Embryonic facial prominence (tissue), 1 donor: ENCODE data around the gene IFRD1.

ENCODE experiments used
- DNase-seq: peaks from one replicate; pipeline ENCODE4 v3.0.0-alpha.2; 2016; ENCODE audit errors: extremely low spot score

The IFRD1 gene

GRCh38 chr7:112487457-112488263 is 37.4 kb downstream of the IFRD1 start:
- DNase-seq: no peak

DNA sequence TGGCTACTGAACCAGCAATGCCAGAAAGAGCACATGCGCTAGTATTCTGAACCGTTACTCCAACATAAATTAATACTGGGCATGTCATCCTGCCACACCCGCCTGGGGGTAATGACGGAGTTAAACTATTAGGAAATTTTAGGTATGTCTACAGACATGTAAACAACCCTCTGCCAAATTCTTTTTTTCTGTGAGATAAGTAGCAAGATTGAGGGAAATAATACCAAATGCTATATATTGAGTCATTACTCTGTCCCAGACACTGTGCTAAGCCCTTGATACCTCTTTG is 37.9 kb downstream of the IFRD1 start:
- no peak for DNase-seq

GRCh38 chr7:112492186-112492585 is 41.9 kb downstream of the IFRD1 start:
- DNase-seq: no peak

DNA sequence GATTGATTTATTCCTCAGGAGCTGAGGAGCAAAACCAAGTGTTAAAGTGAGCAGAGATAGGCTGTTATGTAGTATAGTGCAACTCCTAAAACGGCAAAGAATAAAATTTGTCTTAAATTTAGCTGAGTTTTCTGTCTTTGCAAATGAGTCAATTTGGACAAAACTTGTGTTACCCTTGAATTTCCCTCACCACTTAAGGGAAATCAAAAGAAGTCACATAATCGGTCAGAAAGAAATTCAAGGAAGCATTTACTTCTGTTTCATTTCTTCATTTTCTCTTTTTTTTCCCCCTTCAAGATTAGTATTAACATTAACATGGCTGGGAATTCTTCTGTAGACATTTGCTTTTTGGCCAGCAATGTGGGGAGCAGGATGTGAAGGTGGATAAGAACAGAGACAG is 44.4 kb downstream of the IFRD1 start:
- DNase-seq: no peak

DNA sequence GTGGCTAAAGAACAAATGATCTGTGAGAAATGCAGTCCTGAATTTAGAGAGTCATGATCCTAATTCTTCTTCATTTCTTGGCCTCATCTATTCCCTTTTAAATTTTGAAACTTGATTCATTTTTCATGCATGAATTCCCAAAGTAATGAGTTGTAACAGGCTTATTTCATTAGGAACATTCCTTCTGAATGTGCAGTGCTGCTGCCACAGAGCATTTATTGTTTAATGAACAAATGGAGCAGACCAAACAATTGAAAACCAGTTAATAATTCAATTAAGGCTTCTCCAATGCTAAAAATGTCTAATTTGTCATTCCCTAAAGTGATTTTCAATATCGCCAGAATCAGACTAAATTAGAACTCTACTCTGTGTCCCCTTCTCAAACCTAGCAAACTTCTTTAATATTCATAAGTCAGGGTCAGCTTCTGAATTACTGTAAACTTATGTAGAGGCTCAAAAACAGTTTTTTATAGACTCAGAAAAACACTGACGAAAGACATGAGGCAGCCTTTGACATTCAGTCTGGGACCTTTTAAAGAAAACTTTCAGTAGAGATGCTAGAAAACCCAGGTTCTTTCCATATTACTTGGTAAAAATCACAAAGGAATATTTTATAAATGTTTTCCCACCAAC is 45.0 kb downstream of the IFRD1 start:
- no peak for DNase-seq

GRCh38 chr7:112495810-112496462 is 45.7 kb downstream of the IFRD1 start:
- DNase-seq: no peak

- DNase-seq: no peak
Measured at GRCh38 chr7:112497481-112497880, 47.2 kb downstream of the IFRD1 start.

- no peak for DNase-seq
Measured at GRCh38 chr7:112500619-112501018, 50.4 kb downstream of the IFRD1 start.

GRCh38 chr7:112501801-112502503 is 51.7 kb downstream of the IFRD1 start:
- DNase-seq: no peak

DNA sequence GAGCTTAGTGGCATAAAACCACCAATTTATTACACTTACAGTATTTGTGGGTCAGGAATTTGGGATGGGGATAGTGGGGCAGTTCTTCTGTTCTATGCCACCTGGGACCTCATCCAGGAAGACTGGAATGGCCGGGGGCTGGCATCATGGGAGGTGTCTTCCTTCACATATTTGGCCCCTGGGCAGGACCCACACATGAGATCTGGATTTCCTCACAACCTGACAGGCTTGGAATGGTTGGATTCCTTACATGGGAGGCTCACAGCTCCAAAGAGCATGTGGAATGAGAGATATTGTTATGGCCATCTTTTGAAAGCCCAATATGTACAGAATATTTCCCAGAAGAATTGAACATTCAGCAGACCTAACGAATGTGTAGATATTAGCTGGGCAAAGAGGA is 52.4 kb downstream of the IFRD1 start:
- no peak for DNase-seq

DNA sequence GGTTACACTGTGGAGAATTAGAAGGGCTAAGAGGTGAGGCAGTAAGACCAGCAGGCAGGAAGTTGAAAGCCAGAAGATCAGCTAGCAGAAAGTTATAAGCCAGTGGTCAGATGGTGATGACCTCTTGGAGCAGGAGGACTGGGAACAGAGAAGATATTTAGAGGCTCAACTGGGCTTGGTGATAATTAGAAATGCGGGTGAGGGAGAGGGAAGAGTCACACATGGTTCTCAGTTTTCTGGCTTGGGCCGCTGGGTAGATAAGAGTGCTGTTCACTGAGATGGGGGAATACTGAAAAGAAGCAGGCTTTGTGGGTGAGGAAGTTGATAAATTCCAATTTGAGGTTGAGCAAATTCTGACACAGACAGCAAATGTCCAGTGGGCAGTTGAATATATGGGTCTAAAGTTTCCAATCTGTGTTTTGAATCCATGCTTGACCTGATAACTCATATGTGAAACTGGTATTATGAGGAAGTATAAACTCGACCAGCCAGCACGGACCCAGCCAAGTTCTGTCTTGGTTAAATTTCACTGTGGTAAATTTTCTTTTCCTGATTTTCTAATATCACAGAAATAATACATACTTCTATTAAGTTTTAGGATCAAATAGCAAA is 53.2 kb downstream of the IFRD1 start:
- DNase-seq: no peak

DNA sequence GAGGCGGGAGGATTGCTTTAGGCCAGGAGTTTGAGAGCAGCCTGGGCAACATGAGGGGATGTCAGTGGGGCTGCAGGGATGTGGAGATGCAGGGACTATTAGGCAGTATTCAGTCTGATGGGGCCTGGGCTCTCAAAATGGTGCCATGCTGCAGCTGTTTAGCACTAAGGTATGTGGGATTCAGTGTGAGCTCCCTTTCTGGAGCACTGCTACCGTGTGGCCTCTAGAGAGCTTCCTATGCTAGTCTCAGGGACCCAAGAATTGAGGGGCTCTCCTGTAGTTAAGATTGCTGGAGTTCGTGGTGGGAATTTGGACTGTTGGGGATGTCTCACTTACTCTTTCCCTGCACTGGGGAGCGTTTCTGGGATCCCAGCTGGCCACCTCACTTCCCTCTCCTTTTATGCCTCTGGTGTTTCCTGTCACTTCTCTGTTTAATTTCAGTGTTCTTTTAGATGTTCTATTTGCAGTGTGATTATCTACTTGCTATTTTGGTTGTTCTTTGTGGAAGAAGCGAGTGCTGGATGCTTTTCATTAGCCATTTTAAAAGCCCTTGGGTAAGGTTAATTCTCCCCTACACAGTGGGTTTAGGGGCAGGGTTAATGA is 53.9 kb downstream of the IFRD1 start:
- DNase-seq: no peak

DNA sequence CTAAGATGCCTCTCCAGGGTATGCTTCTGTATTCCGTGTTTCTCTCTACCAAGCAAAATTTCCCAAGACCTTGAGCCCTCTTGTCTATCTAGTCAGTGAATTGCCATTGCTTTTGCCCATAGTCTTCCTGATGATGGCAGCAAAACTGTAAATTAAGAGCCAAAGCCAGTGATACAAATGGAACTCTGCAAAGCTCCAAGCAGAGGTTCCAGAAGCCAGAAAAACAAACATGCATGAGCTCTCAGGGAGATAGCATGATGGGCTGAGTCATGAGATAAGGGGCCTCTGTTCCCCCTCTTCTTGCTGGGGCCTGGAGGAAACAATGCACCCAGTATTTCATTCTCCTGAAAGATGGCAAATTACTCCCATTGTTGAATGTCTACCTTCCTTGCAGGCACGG is 55.2 kb downstream of the IFRD1 start:
- no peak for DNase-seq

DNA sequence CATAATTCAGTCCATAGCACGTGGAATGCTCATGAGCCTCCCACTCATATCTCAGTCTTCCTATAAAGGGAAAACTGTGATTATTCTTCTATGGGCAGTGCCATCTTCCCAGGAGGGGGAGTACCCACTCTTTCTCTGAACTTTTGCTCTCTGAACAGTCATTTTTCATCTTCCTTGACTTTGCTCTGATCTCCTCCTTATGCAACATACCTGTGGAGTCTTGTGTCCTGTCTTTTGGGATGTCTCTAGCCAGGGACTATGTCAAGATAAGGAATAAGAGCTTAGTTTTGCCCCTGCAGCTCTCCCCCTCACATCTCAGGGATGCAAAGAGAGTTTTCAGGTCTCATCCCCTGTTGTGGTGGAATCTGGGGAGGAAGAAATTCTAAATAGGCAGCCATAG is 58.1 kb downstream of the IFRD1 start:
- DNase-seq: no peak

DNA sequence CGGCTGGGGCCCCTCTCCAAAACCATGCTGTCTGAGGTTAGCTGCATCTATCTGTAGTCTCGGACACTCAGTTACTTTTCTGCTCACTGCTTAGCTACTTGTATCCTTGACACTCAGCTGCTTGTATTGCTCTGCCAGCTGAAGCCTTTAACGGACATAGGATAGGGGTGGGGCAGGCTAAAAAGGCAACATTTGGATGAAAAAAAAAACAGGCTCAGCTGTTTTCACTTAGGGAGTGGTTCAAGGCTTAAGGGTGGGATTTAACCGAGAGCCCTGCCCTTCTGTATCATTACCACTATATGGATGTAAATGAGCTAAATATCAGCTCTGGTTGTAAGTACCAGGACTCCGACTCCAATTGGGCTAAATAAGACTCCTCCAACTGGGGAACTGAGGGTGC is 59.1 kb downstream of the IFRD1 start:
- DNase-seq: no peak

GRCh38 chr7:112510001-112510742 is 59.9 kb downstream of the IFRD1 start:
- no peak for DNase-seq

- DNase-seq: no peak
Measured at GRCh38 chr7:112510743-112511110, 60.5 kb downstream of the IFRD1 start.

- no peak for DNase-seq
Measured at GRCh38 chr7:112511451-112512202, 61.4 kb downstream of the IFRD1 start.

GRCh38 chr7:112512451-112513210 is 62.4 kb downstream of the IFRD1 start:
- no peak for DNase-seq

- no peak for DNase-seq
Measured at GRCh38 chr7:112515989-112516388, 65.7 kb downstream of the IFRD1 start.
